Right cardiac atrium (tissue), 5 donors: ENCODE results near the gene WDR37. TPM values are rescaled to one million over a fixed set of nuclear protein-coding genes. Genes with fewer than 3 reads are reported as not detected.

Experiments used
- ATAC-seq, 2 donors: fragments of 200-7000 bp; cut with Tn5 transposase; one replicate each; pipeline versions ENCODE4 v1.8.0 to v1.9.1; 2020; ENCODE audit warnings: moderate library complexity in 2 of 2, mild to moderate bottlenecking in 1 of 2
- DNase-seq, 3 donors: peaks; one replicate each; pipeline ENCODE4 v3.0.0-alpha.2; 2020
- H3K27ac ChIP-seq: one replicate; pipeline ENCODE4 v1.5.1; 2013; ENCODE audit warnings: mild to moderate bottlenecking, low read length, control low read depth, moderate library complexity
- H3K27me3 ChIP-seq: one replicate; pipeline ENCODE4 v1.6.1; 2013; ENCODE audit not compliant: control insufficient read depth, insufficient read depth
- H3K4me1 ChIP-seq: one replicate; pipeline ENCODE4 v1.6.1; 2013; ENCODE audit warnings: low read length; ENCODE audit not compliant: control insufficient read depth, insufficient read depth
- H3K4me3 ChIP-seq: one replicate; pipeline ENCODE4 v1.5.1; 2013; ENCODE audit warnings: low read length, control low read depth
- H3K9me3 ChIP-seq: one replicate; pipeline ENCODE4 v1.6.1; 2013; ENCODE audit warnings: low read length; ENCODE audit not compliant: control insufficient read depth
- WGBS: extraction: QIAGEN DNeasy Blood & Tissue Kit; methylation state at CpG from one replicate; pipeline ENCODE4 v1.1.7; 2013; 5-methylcytosine and 5-hydroxymethylcytosine counted together
- intact Hi-C, 4 donors: fragments of 100-400 bp; cut with DNase I; formaldehyde crosslinking; loops; one replicate each; pipeline versions ENCODE4 v1.11.0 to v1.14.0; 2022 to 2023
- polyA plus RNA-seq: library from polyadenylated mRNA; stranded (reverse); fragments of 200-250 nt; gene quantifications from one replicate; pipeline ENCODE4 v1.2.3, GENCODE V29; 2013
- total RNA-seq, 4 donors: library from RNA; stranded (reverse); fragmentation: NEBNext Ultra II Directional; extraction: Animal tissue kit (Norgen Biotek cat#: 25700); gene quantifications; one replicate each; pipeline ENCODE4 v1.2.1, GENCODE V29; 2021
- donor health status: healthy with polysubstance abuse.
- donor health status: DM: no; HTN: yes; CAD: no.
- donor health status: DM: no; HTN: no; CAD: no.
- donor health status: DM: no; HTN: yes; CAD: no; lungs with severe emphysema.
- donor health status: DM: yes; HTN: yes; CAD: no.

The WDR37 gene
- total and polyA plus RNA-seq, 5 donors = 9.7 to 35.6 (median 31.9) TPM

DNA sequence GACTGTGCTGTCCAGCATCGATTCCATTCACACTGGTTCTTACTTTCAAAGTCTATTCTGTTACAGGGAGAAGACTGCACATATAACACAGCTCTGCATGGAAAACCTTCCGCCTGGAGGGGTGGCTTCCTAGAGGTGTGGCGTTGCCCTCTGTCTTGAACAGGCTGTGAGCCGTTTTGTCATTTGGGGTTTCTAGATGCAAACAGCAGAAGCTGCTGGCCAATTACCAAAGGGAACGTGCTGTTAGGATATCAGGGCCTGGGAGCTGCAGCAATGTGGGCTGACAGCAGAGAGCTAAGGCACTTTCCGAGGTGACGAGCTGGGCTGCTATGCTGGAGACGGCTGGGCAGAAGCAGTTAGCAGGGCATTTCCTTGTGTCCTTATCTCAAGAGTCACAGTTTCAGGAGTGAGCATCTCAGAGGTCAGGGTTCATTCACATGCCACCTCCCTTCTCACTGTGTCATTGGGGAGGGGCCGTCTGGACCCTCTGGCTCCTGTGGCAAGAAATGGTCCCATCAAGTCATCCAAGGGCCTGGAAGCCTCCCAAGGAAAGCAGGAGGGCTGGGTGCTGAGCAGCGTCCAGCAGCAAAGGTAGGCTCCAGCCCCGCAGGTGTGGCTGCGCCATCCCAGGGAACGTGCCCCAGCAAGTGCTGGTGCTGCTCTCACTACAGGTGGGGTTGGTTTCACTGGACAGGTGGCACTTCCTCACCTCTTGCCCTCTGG is 106.5 kb downstream of the WDR37 start:
- peaks cover 2% of the 10 kb centered on the region for H3K9me3 ChIP-seq
- 66% methylated on average over 13 of the region's 13 CpGs for WGBS
- ATAC-seq (no peak), DNase-seq (no peak)
- no peak overlapping the region for H3K4me3 ChIP-seq
- no peaks in the 10 kb centered on the region for H3K4me1 ChIP-seq
- no peaks in the 10 kb centered on the region for H3K27me3 ChIP-seq
- no peak overlapping the region for H3K27ac ChIP-seq
- intact Hi-C loops = no loop called here

- Histone ChIP-seq H3K27me3 (no peaks in the 10 kb centered on the region), H3K27ac (no peak overlapping the region), H3K4me3 (no peak overlapping the region), H3K4me1 (no peaks in the 10 kb centered on the region), H3K9me3 (peaks cover 2% of the 10 kb centered on the region)
- 79% methylated on average over 29 of the region's 29 CpGs for WGBS
- intact Hi-C loops = no loop called here
- no peak for ATAC-seq
- DNase-seq = no peak
These were observed 107.0 kb downstream of the WDR37 start for GRCh38 chr10:1163204-1163660.

DNA sequence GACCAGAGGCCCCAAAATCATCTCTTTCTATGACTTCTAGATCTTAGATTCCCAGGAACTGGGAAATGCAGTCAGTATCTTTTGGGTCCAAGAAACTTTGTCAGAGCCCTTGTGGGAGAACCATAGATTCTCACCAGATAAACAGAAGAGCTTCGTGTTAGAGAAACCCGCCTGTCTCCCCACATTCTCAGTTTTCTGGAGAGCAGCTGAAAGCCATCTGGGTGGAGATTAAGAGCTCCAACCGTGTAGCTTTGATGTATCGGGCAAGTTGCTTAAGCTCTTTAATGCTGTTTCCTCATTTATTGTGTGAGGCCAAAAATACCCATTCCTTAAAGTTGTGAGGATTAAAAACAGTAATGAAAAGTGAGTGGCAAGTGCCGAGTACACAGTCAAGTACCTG is 107.6 kb downstream of the WDR37 start:
- intact Hi-C loops = no loop called here
- Histone ChIP-seq H3K9me3 (peaks cover 2% of the 10 kb centered on the region), H3K27me3 (no peaks in the 10 kb centered on the region), H3K27ac (no peak overlapping the region), H3K4me3 (no peak overlapping the region), H3K4me1 (no peaks in the 10 kb centered on the region)
- DNase-seq = no peak
- 70% methylated on average over 5 of the region's 5 CpGs for WGBS
- ATAC-seq = no peak

DNA sequence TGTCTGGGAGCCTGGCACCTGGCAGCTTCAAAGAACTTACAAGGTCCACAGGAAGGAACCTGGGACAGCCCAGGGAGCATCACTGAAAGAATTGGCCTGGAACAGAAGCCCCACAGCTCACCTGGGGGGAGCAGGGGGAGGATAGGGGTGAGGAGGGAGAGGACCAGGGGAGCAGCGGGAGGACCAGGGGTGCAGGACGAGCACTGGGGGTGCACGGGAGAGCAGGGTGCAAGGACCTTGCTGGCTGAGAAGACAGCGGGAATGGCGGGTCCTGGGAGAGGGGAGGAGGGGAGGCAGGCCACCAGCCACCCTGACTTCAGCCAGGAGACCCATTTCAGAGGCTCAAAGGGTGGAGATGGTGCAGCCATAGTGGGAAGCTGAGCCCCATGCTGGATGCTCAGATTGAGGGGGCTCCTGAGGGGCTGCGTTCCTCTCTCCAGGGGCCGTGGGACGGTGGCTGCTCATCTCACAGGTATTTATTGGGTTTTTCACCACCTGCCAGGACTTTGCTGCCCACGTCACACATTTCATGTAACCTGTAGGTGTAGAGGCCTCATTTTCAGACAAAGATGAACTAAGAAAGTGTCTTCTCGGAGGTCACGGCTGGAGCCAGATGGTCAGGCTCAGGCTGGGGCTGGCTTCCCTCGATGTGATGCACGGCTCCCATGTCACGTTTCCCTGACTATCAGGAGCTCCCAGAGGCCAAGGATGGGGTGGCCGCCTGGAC is 110.1 kb downstream of the WDR37 start:
- intact Hi-C loops = no loop called here
- H3K4me3 ChIP-seq = no peak overlapping the region
- H3K9me3 ChIP-seq = no peaks in the 10 kb centered on the region
- DNase-seq = peak in 1 of 3 donors; percentile 16
- WGBS = 88% methylated on average over 15 of the region's 15 CpGs
- ATAC-seq = no peak
- no peaks in the 10 kb centered on the region for H3K4me1 ChIP-seq
- H3K27ac ChIP-seq = no peak overlapping the region
- no peaks in the 10 kb centered on the region for H3K27me3 ChIP-seq

DNA sequence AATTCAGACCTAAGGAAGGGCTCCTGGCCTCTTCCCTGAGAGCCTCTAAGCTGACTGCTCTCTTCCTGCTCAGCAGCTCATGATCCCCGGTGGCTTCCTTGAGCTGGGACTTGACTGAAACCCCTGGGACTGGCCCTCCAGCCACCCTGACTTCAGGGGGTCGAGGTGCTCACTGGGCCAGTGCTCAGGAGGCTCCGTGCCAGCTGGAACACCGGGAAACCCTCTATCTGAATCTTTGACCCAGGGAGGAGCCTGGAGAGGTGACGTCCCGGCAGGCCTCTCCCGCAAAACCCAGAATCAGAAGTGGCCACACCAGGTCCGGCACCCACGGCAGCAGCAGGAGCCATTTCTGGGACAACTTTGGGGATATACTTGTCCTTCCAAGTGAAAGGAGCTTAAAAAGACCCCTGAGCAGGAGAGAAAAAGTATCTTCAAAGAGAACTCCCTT is 110.7 kb downstream of the WDR37 start:
- no peak for ATAC-seq
- no peak for DNase-seq

GRCh38 chr10:1168763-1169162 is 112.6 kb downstream of the WDR37 start:
- Histone ChIP-seq H3K4me3 (no peak overlapping the region), H3K27ac (no peak overlapping the region), H3K9me3 (no peaks in the 10 kb centered on the region), H3K4me1 (no peaks in the 10 kb centered on the region), H3K27me3 (no peaks in the 10 kb centered on the region)
- no peak for DNase-seq
- WGBS = 89% methylated on average over 13 of the region's 13 CpGs
- intact Hi-C loops = no loop called here
- ATAC-seq = no peak

More for the DNA sequence above, 110.7 kb downstream of the WDR37 start:
- intact Hi-C loops = no loop called here
- Histone ChIP-seq H3K27ac (no peak overlapping the region), H3K4me1 (no peaks in the 10 kb centered on the region), H3K4me3 (no peak overlapping the region), H3K9me3 (no peaks in the 10 kb centered on the region), H3K27me3 (no peaks in the 10 kb centered on the region)
- 85% methylated on average over 9 of the region's 9 CpGs for WGBS

GRCh38 chr10:1169186-1169885 is 113.2 kb downstream of the WDR37 start:
- Histone ChIP-seq H3K27ac (no peak overlapping the region), H3K4me3 (no peak overlapping the region), H3K4me1 (no peaks in the 10 kb centered on the region), H3K27me3 (no peaks in the 10 kb centered on the region), H3K9me3 (no peaks in the 10 kb centered on the region)
- DNase-seq (peak in 2 of 3 donors; percentile 29 to 40), ATAC-seq (no peak)
- WGBS = 74% methylated on average over 23 of the region's 23 CpGs
- intact Hi-C loops = no loop called here

- no peak for ATAC-seq
- DNase-seq = peak in 2 of 3 donors; percentile 27 to 38
- H3K27me3 ChIP-seq = no peaks in the 10 kb centered on the region
- H3K9me3 ChIP-seq = no peaks in the 10 kb centered on the region
- H3K4me3 ChIP-seq = no peak overlapping the region
- H3K4me1 ChIP-seq = no peaks in the 10 kb centered on the region
- H3K27ac ChIP-seq = no peak overlapping the region
- intact Hi-C loops = no loop called here
- 53% methylated on average over 22 of the region's 22 CpGs for WGBS
These were observed 114.0 kb downstream of the WDR37 start for GRCh38 chr10:1169981-1170866.

DNA sequence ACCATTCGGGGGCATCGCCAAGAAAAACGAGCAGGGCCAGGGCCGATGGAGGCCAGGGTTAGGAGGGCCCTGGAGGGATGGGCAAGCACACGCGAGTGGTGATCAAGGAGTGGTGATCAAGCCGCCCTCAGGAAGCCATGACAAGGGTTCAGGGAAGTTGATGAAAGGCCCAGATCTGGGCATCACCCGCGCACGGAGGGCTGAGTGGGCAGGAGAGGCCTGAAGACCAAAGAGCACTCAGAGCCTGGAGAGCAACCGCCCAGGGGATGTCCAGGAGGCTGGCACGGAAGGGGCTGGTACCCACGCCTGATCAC is 114.6 kb downstream of the WDR37 start:
- intact Hi-C loops = no loop called here
- Histone ChIP-seq H3K27ac (no peak overlapping the region), H3K27me3 (no peaks in the 10 kb centered on the region), H3K9me3 (no peaks in the 10 kb centered on the region), H3K4me3 (no peak overlapping the region), H3K4me1 (no peaks in the 10 kb centered on the region)
- 89% methylated on average over 13 of the region's 13 CpGs for WGBS
- ATAC-seq (no peak), DNase-seq (no peak)

DNA sequence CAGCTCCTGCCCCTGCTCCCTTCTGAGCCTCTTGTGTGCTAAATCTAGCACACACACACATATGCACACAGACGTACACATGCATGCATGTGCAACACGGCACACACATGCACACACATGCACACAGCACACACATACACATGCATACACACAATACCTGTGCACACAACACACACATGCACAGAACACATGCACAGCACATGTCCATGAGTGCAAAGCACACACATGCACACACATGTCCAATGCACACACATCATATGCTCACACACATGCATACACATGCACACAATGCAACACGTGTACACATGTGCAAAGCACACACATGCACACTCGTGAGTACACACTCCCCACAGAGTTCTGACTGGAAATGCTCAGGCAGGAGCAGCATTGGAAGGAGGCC is 115.0 kb downstream of the WDR37 start:
- Histone ChIP-seq H3K27me3 (no peaks in the 10 kb centered on the region), H3K27ac (no peak overlapping the region), H3K9me3 (no peaks in the 10 kb centered on the region), H3K4me1 (no peaks in the 10 kb centered on the region), H3K4me3 (no peak overlapping the region)
- 85% methylated on average over 4 of the region's 4 CpGs for WGBS
- DNase-seq (no peak), ATAC-seq (no peak)
- intact Hi-C loops = no loop called here
